ENCODE data around the gene SEMA5A. TPM values are rescaled to one million over a fixed set of nuclear protein-coding genes. Genes with fewer than 3 reads are reported as not detected.
A peak's percentile ranks its signal among the peaks of the same experiment; 100 is the strongest.

Gene SEMA5A
- total RNA-seq, 1 donor from 2014 or later: 38.9 TPM

DNA sequence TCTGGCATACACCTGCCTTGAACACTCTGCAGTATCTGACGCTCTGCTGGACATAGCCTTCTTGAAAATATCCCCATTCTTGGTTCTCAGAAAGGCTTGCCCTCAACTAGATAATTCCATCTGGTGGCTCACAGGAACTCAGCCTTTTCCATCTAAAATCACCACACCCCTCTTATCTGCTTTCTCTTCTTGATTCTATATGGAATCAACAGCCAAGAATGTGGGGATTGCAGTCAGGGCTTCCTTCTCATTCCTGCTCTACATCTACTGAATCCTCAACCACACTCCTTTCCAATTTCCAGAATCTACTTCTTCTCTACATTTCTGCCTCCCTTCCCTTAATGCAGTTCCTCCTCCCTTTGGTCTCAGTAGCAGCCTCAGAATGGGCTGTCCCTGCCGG lies 170.1 kb downstream of the SEMA5A start:
- ATAC-seq (no peak), DNase-seq (no peak)
- Histone ChIP-seq H3K27me3 (no peaks in the 10 kb centered on the region), H3K36me3 (no peaks in the 10 kb centered on the region), H3K4me1 (no peaks in the 10 kb centered on the region), H3K4me3 (no peak overlapping the region), H3K9me3 (no peaks in the 10 kb centered on the region), H3K27ac (no peak overlapping the region)
- intact Hi-C loops (cut with DNase I): no loop called here
- TF ChIP-seq, protein P1, sequence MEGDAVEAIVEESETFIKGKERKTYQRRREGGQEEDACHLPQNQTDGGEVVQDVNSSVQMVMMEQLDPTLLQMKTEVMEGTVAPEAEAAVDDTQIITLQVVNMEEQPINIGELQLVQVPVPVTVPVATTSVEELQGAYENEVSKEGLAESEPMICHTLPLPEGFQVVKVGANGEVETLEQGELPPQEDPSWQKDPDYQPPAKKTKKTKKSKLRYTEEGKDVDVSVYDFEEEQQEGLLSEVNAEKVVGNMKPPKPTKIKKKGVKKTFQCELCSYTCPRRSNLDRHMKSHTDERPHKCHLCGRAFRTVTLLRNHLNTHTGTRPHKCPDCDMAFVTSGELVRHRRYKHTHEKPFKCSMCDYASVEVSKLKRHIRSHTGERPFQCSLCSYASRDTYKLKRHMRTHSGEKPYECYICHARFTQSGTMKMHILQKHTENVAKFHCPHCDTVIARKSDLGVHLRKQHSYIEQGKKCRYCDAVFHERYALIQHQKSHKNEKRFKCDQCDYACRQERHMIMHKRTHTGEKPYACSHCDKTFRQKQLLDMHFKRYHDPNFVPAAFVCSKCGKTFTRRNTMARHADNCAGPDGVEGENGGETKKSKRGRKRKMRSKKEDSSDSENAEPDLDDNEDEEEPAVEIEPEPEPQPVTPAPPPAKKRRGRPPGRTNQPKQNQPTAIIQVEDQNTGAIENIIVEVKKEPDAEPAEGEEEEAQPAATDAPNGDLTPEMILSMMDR (IDR thresholded peaks at IDR 0.05): no peak

DNA sequence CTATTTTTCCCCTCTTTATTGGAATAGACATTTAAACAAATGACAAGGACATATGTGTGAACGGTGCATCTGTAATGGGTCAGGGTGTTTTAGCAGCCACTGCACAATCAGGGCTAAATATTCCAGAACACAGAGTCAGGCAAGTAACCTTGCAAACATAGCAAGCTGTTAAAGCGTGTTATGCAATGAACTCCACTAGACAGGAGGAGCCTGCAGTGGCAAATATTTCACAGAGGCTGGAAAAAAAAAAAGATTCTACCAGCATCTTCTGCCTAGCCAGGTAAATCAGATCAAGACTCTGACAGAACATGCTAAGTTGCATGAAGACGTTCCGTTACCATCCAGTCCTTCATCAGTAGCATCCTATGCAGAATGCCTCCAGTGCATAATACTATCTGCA lies 171.8 kb downstream of the SEMA5A start:
- Histone ChIP-seq H3K27ac (no peak overlapping the region), H3K36me3 (no peaks in the 10 kb centered on the region), H3K4me1 (no peaks in the 10 kb centered on the region), H3K27me3 (no peaks in the 10 kb centered on the region), H3K9me3 (no peaks in the 10 kb centered on the region), H3K4me3 (no peak overlapping the region)
- ATAC-seq (peak; percentile 63), DNase-seq (no peak)
- TF ChIP-seq, protein P1 (IDR thresholded peaks at IDR 0.05): no peak
- intact Hi-C loops (cut with DNase I): no loop called here

DNA sequence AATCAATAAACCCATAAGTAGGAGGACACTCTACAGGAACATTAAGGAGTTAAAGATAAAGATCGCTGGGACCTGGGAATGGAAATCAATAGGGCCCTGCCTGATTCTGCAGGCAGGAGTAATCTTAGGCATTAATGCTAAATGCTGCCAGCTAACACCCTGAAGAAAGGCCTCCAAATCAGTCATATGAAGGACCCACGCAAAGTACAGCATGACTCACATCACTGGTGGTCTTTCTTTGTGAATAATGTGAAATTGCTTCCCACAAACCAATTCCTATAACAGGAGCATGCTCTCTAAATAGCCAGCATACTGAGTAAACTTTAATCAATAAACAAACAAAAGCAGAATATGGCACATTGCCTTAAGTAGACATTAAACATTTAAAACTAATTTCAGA lies 172.3 kb downstream of the SEMA5A start:
- no peak overlapping the region for H3K27ac ChIP-seq
- no peaks in the 10 kb centered on the region for H3K9me3 ChIP-seq
- no peak for ATAC-seq
- H3K4me3 ChIP-seq: no peak overlapping the region
- no peaks in the 10 kb centered on the region for H3K4me1 ChIP-seq
- TF ChIP-seq, protein P1 (IDR thresholded peaks at IDR 0.05): no peak
- DNase-seq: no peak
- H3K27me3 ChIP-seq: no peaks in the 10 kb centered on the region
- intact Hi-C loops (cut with DNase I): no loop called here
- no peaks in the 10 kb centered on the region for H3K36me3 ChIP-seq

- Histone ChIP-seq H3K9me3 (no peaks in the 10 kb centered on the region), H3K4me1 (no peaks in the 10 kb centered on the region), H3K36me3 (no peaks in the 10 kb centered on the region), H3K27me3 (no peaks in the 10 kb centered on the region), H3K27ac (no peak overlapping the region), H3K4me3 (no peak overlapping the region)
- ATAC-seq: no peak
- TF ChIP-seq, protein P1 (IDR thresholded peaks at IDR 0.05): no peak
- no peak for DNase-seq
- intact Hi-C loops (cut with DNase I): no loop called here
Measured at GRCh38 chr5:9370256-9370655, 175.6 kb downstream of the SEMA5A start.

- Histone ChIP-seq H3K4me3 (no peak overlapping the region), H3K36me3 (no peaks in the 10 kb centered on the region), H3K27me3 (no peaks in the 10 kb centered on the region), H3K9me3 (no peaks in the 10 kb centered on the region), H3K27ac (no peak overlapping the region), H3K4me1 (no peaks in the 10 kb centered on the region)
- ATAC-seq (no peak), DNase-seq (no peak)
- TF ChIP-seq, protein P1 (IDR thresholded peaks at IDR 0.05): no peak
- intact Hi-C loops (cut with DNase I): no loop called here
Measured at GRCh38 chr5:9365512-9365911, 180.4 kb downstream of the SEMA5A start.

DNA sequence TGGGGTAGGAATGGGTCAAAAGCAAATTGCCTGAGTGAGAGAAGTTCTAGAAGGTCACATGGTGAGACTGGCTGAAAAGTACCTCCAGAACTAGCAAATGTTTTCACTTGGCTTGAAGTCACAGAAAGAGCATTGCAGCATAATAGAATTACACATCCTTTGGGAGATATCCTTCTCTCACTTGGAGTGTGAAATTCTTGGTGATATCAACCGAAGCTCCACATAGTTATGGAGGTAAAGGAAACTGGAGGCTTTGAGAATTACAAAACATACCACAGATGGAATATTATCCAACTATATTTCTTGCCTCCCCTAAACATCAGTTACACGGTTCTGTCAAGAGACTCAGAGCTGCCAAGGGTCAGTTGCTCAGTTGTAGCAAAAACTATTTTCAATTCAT lies 182.4 kb downstream of the SEMA5A start:
- no peak overlapping the region for H3K27ac ChIP-seq
- ATAC-seq: no peak
- intact Hi-C loops (cut with DNase I): no loop called here

More for the DNA sequence above, 182.4 kb downstream of the SEMA5A start:
- no peaks in the 10 kb centered on the region for H3K4me1 ChIP-seq
- no peaks in the 10 kb centered on the region for H3K27me3 ChIP-seq
- H3K9me3 ChIP-seq: no peaks in the 10 kb centered on the region
- no peaks in the 10 kb centered on the region for H3K36me3 ChIP-seq
- no peak for DNase-seq
- H3K4me3 ChIP-seq: no peak overlapping the region
- TF ChIP-seq, protein P1 (IDR thresholded peaks at IDR 0.05): no peak
